NCI-H2029 treated with DMSO at 0.1 percent for 48 hours (cell line): ENCODE measurements around the gene CDH23.

Experiments used
- DNase-seq: peaks from one replicate; lab custom pipeline; 2025; lab: John Stamatoyannopoulos, UW

The CDH23 gene

GRCh38 chr10:71757399-71757922 lies 360.7 kb downstream of the CDH23 start:
- DNase-seq = no peak

GRCh38 chr10:71761105-71761511 lies 364.4 kb downstream of the CDH23 start:
- no peak for DNase-seq

GRCh38 chr10:71761541-71762113 lies 364.9 kb downstream of the CDH23 start:
- no peak for DNase-seq

GRCh38 chr10:71762324-71762723 lies 365.6 kb downstream of the CDH23 start:
- no peak for DNase-seq

GRCh38 chr10:71763352-71764127 lies 366.8 kb downstream of the CDH23 start:
- no peak for DNase-seq

GRCh38 chr10:71765176-71765904 lies 368.6 kb downstream of the CDH23 start:
- DNase-seq = no peak

- no peak for DNase-seq
These were observed 369.4 kb downstream of the CDH23 start for GRCh38 chr10:71765906-71766716.

GRCh38 chr10:71766717-71767419 lies 370.1 kb downstream of the CDH23 start:
- no peak for DNase-seq

- DNase-seq = no peak
These were observed 370.8 kb downstream of the CDH23 start for GRCh38 chr10:71767420-71768035.

- no peak for DNase-seq
These were observed 372.6 kb downstream of the CDH23 start for GRCh38 chr10:71769279-71769823.

GRCh38 chr10:71770255-71770654 lies 373.5 kb downstream of the CDH23 start:
- DNase-seq = no peak

GRCh38 chr10:71770789-71771188 lies 374.1 kb downstream of the CDH23 start:
- DNase-seq = no peak

GRCh38 chr10:71771204-71771603 lies 374.5 kb downstream of the CDH23 start:
- no peak for DNase-seq

- no peak for DNase-seq
These were observed 375.3 kb downstream of the CDH23 start for GRCh38 chr10:71771821-71772617.

GRCh38 chr10:71772832-71773220 lies 376.1 kb downstream of the CDH23 start:
- no peak for DNase-seq

GRCh38 chr10:71773221-71773971 lies 376.7 kb downstream of the CDH23 start, which contains the start of gene VSIR:
TSS of gene VSIR (minus strand) at chr10:71773520. CDS start at chr10:71773439, 81 bp downstream.
- DNase-seq = peak; percentile 9

- DNase-seq = no peak
These were observed 378.4 kb downstream of the CDH23 start for GRCh38 chr10:71774916-71775702.

- DNase-seq = no peak
These were observed 379.8 kb downstream of the CDH23 start for GRCh38 chr10:71776481-71776925.
